Loucy (cell line): Measurements from ENCODE around the gene ZNF433.
"Not testable (repeated sequence)": the region's sequence is repeated elsewhere in the genome, so short reads cannot be mapped to it uniquely, and the experiment has no call there.

Experiments
- H2AFZ ChIP-seq: fragments of 200-600 bp; sonication (generic); 2 replicates; pipeline ENCODE4 v1.6.0; 2016; ENCODE audit warnings: antibody characterized with exemption, mild to moderate bottlenecking, low read length, moderate library complexity
- H3F3A ChIP-seq: fragments of 200-600 bp; 2 replicates; pipeline ENCODE4 v1.6.0; 2016; ENCODE audit warnings: antibody characterized with exemption, low read depth, mild to moderate bottlenecking
- H3K27me3 ChIP-seq: fragments of 200-600 bp; sonication (generic); 2 replicates; pipeline ENCODE4 v1.6.1; 2014; ENCODE audit warnings: low read length, mild to moderate bottlenecking; ENCODE audit not compliant: insufficient read depth, poor library complexity, severe bottlenecking
- H3K36me3 ChIP-seq: fragments of 200-600 bp; sonication (generic); 2 replicates; pipeline ENCODE4 v1.6.1; 2016; ENCODE audit warnings: low read length; ENCODE audit not compliant: insufficient read depth
- H3K4me1 ChIP-seq: fragments of 200-600 bp; sonication (generic); 2 replicates; pipeline ENCODE4 v1.5.1; 2014; ENCODE audit warnings: low read length, mild to moderate bottlenecking; ENCODE audit not compliant: insufficient read depth, poor library complexity, severe bottlenecking
- H3K4me2 ChIP-seq: fragments of 200-600 bp; sonication (generic); 2 replicates; pipeline ENCODE4 v1.6.0; 2014; ENCODE audit warnings: antibody characterized with exemption, low read length, low read depth, mild to moderate bottlenecking; ENCODE audit not compliant: poor library complexity, severe bottlenecking
- H3K4me3 ChIP-seq: fragments of 200-600 bp; sonication (generic); 2 replicates; pipeline ENCODE4 v1.5.1; 2014; ENCODE audit warnings: low read length, mild to moderate bottlenecking, mixed read lengths; ENCODE audit not compliant: poor library complexity, severe bottlenecking
- H3K79me2 ChIP-seq: fragments of 200-600 bp; sonication (generic); 2 replicates; pipeline ENCODE4 v1.6.1; 2014; ENCODE audit warnings: low read length; ENCODE audit not compliant: insufficient read depth
- H3K9ac ChIP-seq: fragments of 200-600 bp; sonication (generic); 2 replicates; pipeline ENCODE4 v1.6.0; 2014; ENCODE audit warnings: mild to moderate bottlenecking, low read depth, low read length, moderate library complexity; ENCODE audit not compliant: poor library complexity, severe bottlenecking
- H3K9me2 ChIP-seq: fragments of 200-600 bp; sonication (generic); replicated peaks from 2 replicates; pipeline ENCODE4 v1.6.1; 2016; ENCODE audit warnings: low read depth, low read length, mixed read lengths
- H3K9me3 ChIP-seq: fragments of 200-600 bp; sonication (generic); 2 replicates; pipeline ENCODE4 v1.6.1; 2014; ENCODE audit warnings: mild to moderate bottlenecking, antibody characterized with exemption, low read length, low read depth; ENCODE audit not compliant: insufficient read depth
- H4K20me1 ChIP-seq: fragments of 200-600 bp; sonication (generic); 2 replicates; pipeline ENCODE4 v1.6.0; 2014; ENCODE audit warnings: antibody characterized with exemption, low read length, mild to moderate bottlenecking; ENCODE audit not compliant: insufficient read depth, poor library complexity, severe bottlenecking
- CTCF ChIP-seq: fragments of 200-600 bp; sonication (generic); conservative IDR thresholded peaks from 2 replicates; pipeline ENCODE4 v1.5.1; 2014; ENCODE audit warnings: mild to moderate bottlenecking, antibody characterized with exemption, low read length
- EZH2phosphoT487 ChIP-seq: fragments of 200-600 bp; IDR thresholded peaks from 2 replicates; pipeline ENCODE4 v1.6.1; 2018; ENCODE audit warnings: antibody characterized with exemption, mild to moderate bottlenecking, moderate library complexity, borderline replicate concordance

Gene ZNF433

DNA sequence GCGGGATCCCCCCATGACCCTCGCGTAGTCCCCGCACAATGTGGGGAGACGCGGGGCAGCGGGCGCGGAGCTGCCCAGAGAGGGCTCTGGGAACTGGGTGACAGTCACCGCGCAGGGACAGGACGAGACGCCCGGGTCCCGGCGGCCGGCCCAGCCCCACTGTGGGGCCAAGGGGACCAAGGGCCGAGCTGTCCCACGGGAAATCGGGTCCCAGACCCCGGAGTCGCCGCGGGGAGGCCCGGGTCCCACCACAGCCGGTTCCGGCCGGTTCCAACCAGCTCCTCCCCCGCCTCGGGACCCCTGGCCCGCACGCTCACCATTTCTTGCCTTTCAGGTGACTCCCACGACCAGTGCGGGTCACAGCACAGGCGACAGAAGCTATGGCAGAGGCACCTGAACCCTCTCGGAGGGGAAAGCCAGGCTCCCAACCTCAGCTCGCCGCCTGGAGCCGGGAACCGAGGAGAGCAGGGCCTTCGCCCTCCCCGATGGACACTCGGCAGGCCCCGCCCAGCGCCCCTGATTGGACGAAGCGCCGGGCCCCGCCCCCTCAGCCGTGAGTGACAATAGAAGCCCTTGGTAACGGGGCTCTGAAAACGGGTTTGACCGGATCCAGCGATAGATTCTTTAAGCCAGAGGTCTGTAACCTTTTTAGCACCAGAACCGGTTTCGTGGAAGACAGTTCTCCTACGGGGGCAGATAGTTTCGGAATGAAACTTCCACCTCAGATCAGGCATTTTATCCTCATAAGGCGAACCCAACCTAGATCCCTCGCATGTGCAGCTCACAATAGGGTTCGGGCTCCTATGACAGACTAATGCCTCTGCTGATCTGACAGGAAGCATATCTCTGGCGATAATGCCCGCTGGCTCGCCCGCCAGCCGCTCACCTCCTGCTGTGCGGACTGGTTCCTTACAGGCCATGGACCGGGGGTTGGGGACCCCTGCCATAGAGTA, at the start of gene ZNF433:
Gene ZNF433 (minus strand): TSS at position 460 of the 953 bp plus-strand sequence. CDS start 140 bp downstream, at position 320.
- H3K4me2 ChIP-seq, result no peak within 1 kb of the TSS

DNA sequence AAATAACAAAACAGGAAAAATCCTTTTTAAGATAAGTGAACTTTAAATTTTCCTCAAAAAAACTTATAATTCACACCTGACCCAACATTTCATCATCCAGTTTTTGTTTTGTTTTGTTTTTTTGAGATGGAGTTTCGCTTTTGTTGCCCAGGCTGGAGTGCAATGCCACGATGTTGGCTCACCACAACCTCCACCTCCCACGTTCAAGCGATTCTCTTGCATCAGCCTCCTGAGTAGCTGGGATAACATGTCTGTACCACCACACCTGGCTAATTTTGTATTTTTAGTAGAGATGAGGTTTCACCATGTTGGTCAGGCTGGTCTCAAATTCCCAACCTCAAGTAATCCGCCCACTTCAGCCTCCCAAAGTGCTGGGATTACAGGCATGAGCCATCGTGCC, 47.9 kb upstream of the ZNF433 start:
- not testable (repeated sequence) for H3K36me3 ChIP-seq, H3K9me2 ChIP-seq, H3K4me1 ChIP-seq, H4K20me1 ChIP-seq, H3K4me3 ChIP-seq, H3K27me3 ChIP-seq, H3K9ac ChIP-seq, H3K4me2 ChIP-seq, H2AFZ ChIP-seq, H3K79me2 ChIP-seq, H3K9me3 ChIP-seq, H3F3A ChIP-seq

More for the DNA sequence above, at the start of gene ZNF433:
- H3K9ac ChIP-seq, result no peak within 1 kb of the TSS
- no peaks in the 10 kb centered on the region for H3K36me3 ChIP-seq
- no peak within 1 kb of the TSS for H3K4me3 ChIP-seq
- H3K4me1 ChIP-seq, result no peaks in the 10 kb centered on the region
- H3F3A ChIP-seq, result no peaks in the 10 kb centered on the region
- H3K9me2 ChIP-seq, result no peaks in the 10 kb centered on the region
- no peaks in the 10 kb centered on the region for H4K20me1 ChIP-seq
- no peaks in the 10 kb centered on the region for H3K79me2 ChIP-seq
- TF ChIP-seq EZH2phosphoT487 (no peak), CTCF (no peak)
- no peaks in the 10 kb centered on the region for H3K27me3 ChIP-seq
- H3K9me3 ChIP-seq, result no peaks in the 10 kb centered on the region
- no peak within 1 kb of the TSS for H2AFZ ChIP-seq

GRCh38 chr19:12077375-12077774, 41.9 kb upstream of the ZNF433 start:
- no peak overlapping the region for H3K4me2 ChIP-seq
- peaks cover 43% of the 10 kb centered on the region; the same call in 1 of the 2 replicates for H3K9me3 ChIP-seq
- H3K9me2 ChIP-seq, result no peaks in the 10 kb centered on the region
- H3K4me1 ChIP-seq, result peaks cover 4% of the 10 kb centered on the region
- no peak overlapping the region for H3K4me3 ChIP-seq
- H3K9ac ChIP-seq, result no peak overlapping the region
- H3K36me3 ChIP-seq, result no peaks in the 10 kb centered on the region
- H3F3A ChIP-seq, result no peaks in the 10 kb centered on the region
- TF ChIP-seq EZH2phosphoT487, result no peak
- no peak for TF ChIP-seq CTCF
- no peaks in the 10 kb centered on the region for H4K20me1 ChIP-seq
- no peaks in the 10 kb centered on the region for H3K79me2 ChIP-seq
- H3K27me3 ChIP-seq, result no peaks in the 10 kb centered on the region
- no peak overlapping the region for H2AFZ ChIP-seq

- peaks cover 43% of the 10 kb centered on the region; the same call in 1 of the 2 replicates for H3K9me3 ChIP-seq
- not testable (repeated sequence) for H3K27me3 ChIP-seq, H3K36me3 ChIP-seq, H3K4me1 ChIP-seq, H3K4me2 ChIP-seq, H3K9me2 ChIP-seq, H4K20me1 ChIP-seq, H3K4me3 ChIP-seq, H3K9ac ChIP-seq, H3K79me2 ChIP-seq, H3F3A ChIP-seq, H2AFZ ChIP-seq
Observed at GRCh38 chr19:12076331-12076730, 40.9 kb upstream of the ZNF433 start.
